NCI-H2227 (cell line): Measurements from ENCODE around the gene WSB2.

Source experiments
- DNase-seq: peaks from one replicate; lab custom pipeline; 2025; ENCODE audit not compliant: unreplicated experiment; lab: John Stamatoyannopoulos, UW

WSB2 gene

DNA sequence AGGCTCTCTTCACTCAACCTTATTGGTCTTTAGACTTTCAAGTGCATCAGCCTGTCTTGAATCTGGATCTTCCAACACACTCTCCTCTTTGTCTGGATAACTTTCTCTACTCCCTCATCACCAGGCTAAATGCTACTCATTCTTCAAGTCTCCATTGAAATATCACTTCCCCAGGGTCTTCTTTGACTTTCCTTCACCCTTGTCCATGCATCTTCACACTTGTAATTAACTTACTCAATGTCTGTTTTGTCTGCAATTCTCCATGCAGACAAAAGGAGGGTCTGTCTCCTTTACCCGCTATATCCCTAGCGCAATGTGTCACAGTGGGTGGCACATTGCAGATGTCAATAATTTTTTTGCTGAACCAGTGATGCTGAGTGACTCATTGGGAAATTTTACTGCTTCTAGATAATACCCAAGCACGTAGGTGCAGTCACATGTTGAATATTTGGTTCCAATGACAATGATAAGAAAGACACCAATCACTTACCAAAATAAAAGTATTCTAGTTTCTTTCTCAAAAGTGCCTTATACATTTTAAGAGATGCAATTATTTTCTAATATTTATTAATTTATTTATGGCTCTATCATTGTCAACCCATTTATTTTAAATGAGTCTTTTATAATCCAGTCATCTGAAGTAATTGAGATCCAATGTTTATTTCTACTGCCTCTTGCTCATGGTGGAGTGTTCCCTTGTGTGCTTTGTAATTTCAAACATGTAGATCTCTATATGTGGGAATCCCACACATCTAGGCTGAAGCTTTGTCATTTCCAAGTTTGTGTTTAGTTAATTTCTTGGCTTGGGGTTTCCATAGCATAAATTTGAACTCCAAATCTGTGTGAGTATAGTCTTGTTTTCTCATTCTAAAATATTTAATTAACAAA lies 66.2 kb downstream of the WSB2 start:
- no peak for DNase-seq

DNA sequence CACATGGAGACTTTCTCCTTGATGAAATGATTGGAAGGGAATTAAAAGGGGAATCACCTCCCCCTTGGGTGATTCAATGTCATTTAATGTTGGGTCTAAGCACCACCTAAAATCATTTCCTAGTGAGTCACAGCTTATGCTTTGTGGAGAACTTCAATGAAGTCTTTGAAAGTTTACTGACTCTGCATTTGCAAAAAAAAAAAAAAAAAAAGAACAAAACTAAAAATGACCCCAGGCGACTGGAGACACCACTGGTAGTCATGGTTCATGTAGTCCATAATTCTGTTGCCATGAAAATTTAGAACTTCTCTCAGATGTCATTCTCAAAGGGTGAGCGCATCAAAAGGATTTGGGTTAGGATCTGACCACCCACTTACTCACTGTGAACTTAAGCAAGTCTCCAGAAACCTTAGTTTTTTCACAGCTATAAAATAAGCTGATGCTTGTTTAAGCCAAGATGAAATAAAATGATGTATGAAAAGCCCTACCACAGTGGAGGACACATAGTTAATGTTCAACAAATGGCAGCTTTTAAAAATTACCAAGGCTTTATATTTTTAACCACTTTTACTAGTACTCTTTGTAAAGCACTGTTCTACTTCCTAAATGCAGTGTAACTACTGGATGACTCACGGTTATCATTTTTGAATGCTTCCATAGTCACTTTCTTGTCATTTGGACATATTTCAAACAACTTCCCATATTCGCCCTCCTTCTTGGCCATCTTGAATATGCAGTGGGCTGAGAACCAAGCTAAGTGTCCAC lies 74.1 kb downstream of the WSB2 start:
- no peak for DNase-seq

DNA sequence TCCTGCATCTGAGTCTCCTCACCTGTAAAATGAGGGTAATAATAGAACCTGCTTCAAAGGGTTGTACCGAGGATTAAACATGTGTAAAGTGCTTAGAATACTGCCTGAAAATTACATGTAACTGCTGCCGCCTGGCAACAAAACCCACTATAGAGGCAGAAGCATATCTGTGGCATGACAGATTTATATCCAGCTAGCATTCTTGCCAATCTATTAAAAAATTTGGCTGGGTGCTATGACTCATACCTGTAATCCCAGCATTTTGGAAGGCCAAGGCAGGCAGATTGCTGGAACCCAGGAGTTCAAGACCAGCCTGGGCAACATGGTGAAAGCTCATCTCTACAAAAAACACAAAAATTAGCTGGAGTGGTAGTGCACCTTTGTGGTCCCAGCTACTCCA lies 75.8 kb downstream of the WSB2 start:
- DNase-seq, result no peak
